K562 (cell line): ENCODE results near the gene C17orf114.
A peak's percentile ranks its signal among the peaks of the same experiment; 100 is the strongest.

ENCODE experiments used
- COPS2 ChIP-seq: fragments of 450-650 bp; conservative IDR thresholded peaks from 2 replicates; pipeline ENCODE4 v1.6.1; 2016; ENCODE audit warnings: mild to moderate bottlenecking, moderate library complexity
- GABPB1 ChIP-seq: sonication (generic); formaldehyde crosslinking; IDR thresholded peaks from 2 replicates; pipeline ENCODE4 v1.8.0; 2022; ENCODE audit warnings: mild to moderate bottlenecking, missing genetic modification reagents
- MXI1 ChIP-seq: IDR thresholded peaks from 2 replicates; pipeline ENCODE4 v1.6.1; 2011; ENCODE audit warnings: low read depth, mild to moderate bottlenecking, improper control_type of control experiment, low read length
- RB1 ChIP-seq: fragments of 450-650 bp; IDR thresholded peaks from 2 replicates; pipeline ENCODE4 v1.6.1; 2017; ENCODE audit warnings: low read depth, mild to moderate bottlenecking
- U2AF2 ChIP-seq: fragments of 200-400 bp; formaldehyde crosslinking; optimal IDR thresholded peaks from 2 replicates; pipeline ENCODE3; 2017; ENCODE audit warnings: low read depth, mild to moderate bottlenecking, low read length
- ZNF699 ChIP-seq: fragments of 250-450 bp; sonication (Bioruptor Pico); IDR thresholded peaks from 2 replicates; pipeline ENCODE4 v1.8.0; 2021; ENCODE audit warnings: mild to moderate bottlenecking, moderate library complexity; ENCODE audit not compliant: insufficient replicate concordance
- TF ChIP-seq, protein P1 (sequence below): fragments of 200-600 bp; sonication (generic); IDR thresholded peaks from one replicate; pipeline ENCODE4 v1.6.1; 2012; ENCODE audit warnings: mild to moderate bottlenecking, low read depth, low read length, inconsistent platforms
- TF ChIP-seq, protein P2 (sequence below): sonication (generic); formaldehyde crosslinking; IDR thresholded peaks from 2 replicates; pipeline ENCODE4 v1.8.0; 2022; ENCODE audit warnings: mild to moderate bottlenecking, missing genetic modification reagents
- TF ChIP-seq, protein P3 (sequence below), 2 experiments: fragments of 200-800 bp in 1 of 2; sonication (Bioruptor generic) in 1 of 2; sonication (generic) in 1 of 2; formaldehyde crosslinking in 1 of 2; IDR thresholded peaks in 1 of 2; conservative IDR thresholded peaks in 1 of 2; 2 replicates each; pipeline versions ENCODE4 v1.5.0 to v1.6.1; 2016 to 2020; ENCODE audit warnings: missing compliant biosample characterization in 1 of 2, missing genetic modification characterization in 1 of 2, missing genetic modification reagents in 1 of 2
- TF ChIP-seq, protein P4 (sequence below): sonication (generic); formaldehyde crosslinking; IDR thresholded peaks from 2 replicates; pipeline ENCODE4 v1.9.0; 2022; ENCODE audit warnings: mild to moderate bottlenecking, missing genetic modification reagents

The C17orf114 gene

DNA sequence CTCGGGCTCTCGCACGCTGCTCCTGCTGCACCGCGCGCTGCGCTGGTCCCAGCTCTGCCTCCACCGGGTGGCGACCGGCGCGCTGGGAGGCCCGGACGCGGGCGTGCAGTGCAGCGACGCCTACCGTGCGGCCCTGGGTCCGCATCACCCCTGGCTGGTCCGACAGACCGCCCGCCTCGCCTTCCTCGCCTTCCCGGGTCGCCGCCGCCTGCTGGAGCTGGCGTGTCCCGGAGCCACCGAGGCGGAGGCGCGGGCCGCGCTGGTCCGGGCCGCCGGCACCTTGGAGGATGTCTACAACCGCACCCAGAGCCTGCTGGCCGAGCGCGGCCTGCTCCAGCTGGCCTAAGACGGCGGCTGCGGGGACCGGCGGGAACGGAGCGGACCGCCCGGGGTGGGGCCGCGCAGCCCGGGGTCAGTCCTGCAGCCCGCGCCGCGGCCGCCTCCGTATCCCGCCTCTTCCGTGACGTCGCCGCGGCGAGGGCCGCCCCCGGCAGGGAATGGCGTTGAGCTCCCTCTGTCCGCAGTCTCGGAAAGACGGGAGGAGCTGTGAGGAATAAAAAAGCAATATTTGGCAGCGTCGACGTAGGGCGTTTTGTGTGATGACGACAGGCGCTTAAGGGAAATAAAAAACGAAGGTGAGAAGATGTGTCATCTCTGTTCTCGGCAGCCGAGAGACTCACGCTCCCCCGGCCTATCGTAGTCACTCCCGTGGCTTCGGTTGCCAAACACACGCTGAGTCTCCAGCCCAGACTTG, 12.0 kb downstream of the C17orf114 start (continued):
- TF ChIP-seq MXI1 (no peak; the same call in 1 of the 2 replicates), U2AF2 (no peak), RB1 (peak; percentile 85; the same call in 1 of the 2 replicates), COPS2 (no peak), GABPB1 (CRISPR knock-in tag) (peak; percentile 87), ZNF699 (CRISPR knock-in tag) (no peak)
- TF ChIP-seq, protein P1, sequence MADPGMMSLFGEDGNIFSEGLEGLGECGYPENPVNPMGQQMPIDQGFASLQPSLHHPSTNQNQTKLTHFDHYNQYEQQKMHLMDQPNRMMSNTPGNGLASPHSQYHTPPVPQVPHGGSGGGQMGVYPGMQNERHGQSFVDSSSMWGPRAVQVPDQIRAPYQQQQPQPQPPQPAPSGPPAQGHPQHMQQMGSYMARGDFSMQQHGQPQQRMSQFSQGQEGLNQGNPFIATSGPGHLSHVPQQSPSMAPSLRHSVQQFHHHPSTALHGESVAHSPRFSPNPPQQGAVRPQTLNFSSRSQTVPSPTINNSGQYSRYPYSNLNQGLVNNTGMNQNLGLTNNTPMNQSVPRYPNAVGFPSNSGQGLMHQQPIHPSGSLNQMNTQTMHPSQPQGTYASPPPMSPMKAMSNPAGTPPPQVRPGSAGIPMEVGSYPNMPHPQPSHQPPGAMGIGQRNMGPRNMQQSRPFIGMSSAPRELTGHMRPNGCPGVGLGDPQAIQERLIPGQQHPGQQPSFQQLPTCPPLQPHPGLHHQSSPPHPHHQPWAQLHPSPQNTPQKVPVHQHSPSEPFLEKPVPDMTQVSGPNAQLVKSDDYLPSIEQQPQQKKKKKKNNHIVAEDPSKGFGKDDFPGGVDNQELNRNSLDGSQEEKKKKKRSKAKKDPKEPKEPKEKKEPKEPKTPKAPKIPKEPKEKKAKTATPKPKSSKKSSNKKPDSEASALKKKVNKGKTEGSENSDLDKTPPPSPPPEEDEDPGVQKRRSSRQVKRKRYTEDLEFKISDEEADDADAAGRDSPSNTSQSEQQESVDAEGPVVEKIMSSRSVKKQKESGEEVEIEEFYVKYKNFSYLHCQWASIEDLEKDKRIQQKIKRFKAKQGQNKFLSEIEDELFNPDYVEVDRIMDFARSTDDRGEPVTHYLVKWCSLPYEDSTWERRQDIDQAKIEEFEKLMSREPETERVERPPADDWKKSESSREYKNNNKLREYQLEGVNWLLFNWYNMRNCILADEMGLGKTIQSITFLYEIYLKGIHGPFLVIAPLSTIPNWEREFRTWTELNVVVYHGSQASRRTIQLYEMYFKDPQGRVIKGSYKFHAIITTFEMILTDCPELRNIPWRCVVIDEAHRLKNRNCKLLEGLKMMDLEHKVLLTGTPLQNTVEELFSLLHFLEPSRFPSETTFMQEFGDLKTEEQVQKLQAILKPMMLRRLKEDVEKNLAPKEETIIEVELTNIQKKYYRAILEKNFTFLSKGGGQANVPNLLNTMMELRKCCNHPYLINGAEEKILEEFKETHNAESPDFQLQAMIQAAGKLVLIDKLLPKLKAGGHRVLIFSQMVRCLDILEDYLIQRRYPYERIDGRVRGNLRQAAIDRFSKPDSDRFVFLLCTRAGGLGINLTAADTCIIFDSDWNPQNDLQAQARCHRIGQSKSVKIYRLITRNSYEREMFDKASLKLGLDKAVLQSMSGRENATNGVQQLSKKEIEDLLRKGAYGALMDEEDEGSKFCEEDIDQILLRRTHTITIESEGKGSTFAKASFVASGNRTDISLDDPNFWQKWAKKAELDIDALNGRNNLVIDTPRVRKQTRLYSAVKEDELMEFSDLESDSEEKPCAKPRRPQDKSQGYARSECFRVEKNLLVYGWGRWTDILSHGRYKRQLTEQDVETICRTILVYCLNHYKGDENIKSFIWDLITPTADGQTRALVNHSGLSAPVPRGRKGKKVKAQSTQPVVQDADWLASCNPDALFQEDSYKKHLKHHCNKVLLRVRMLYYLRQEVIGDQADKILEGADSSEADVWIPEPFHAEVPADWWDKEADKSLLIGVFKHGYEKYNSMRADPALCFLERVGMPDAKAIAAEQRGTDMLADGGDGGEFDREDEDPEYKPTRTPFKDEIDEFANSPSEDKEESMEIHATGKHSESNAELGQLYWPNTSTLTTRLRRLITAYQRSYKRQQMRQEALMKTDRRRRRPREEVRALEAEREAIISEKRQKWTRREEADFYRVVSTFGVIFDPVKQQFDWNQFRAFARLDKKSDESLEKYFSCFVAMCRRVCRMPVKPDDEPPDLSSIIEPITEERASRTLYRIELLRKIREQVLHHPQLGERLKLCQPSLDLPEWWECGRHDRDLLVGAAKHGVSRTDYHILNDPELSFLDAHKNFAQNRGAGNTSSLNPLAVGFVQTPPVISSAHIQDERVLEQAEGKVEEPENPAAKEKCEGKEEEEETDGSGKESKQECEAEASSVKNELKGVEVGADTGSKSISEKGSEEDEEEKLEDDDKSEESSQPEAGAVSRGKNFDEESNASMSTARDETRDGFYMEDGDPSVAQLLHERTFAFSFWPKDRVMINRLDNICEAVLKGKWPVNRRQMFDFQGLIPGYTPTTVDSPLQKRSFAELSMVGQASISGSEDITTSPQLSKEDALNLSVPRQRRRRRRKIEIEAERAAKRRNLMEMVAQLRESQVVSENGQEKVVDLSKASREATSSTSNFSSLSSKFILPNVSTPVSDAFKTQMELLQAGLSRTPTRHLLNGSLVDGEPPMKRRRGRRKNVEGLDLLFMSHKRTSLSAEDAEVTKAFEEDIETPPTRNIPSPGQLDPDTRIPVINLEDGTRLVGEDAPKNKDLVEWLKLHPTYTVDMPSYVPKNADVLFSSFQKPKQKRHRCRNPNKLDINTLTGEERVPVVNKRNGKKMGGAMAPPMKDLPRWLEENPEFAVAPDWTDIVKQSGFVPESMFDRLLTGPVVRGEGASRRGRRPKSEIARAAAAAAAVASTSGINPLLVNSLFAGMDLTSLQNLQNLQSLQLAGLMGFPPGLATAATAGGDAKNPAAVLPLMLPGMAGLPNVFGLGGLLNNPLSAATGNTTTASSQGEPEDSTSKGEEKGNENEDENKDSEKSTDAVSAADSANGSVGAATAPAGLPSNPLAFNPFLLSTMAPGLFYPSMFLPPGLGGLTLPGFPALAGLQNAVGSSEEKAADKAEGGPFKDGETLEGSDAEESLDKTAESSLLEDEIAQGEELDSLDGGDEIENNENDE = no peak
- TF ChIP-seq, protein P2, sequence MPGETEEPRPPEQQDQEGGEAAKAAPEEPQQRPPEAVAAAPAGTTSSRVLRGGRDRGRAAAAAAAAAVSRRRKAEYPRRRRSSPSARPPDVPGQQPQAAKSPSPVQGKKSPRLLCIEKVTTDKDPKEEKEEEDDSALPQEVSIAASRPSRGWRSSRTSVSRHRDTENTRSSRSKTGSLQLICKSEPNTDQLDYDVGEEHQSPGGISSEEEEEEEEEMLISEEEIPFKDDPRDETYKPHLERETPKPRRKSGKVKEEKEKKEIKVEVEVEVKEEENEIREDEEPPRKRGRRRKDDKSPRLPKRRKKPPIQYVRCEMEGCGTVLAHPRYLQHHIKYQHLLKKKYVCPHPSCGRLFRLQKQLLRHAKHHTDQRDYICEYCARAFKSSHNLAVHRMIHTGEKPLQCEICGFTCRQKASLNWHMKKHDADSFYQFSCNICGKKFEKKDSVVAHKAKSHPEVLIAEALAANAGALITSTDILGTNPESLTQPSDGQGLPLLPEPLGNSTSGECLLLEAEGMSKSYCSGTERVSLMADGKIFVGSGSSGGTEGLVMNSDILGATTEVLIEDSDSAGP (CRISPR knock-in tag) = peak; percentile 49; the same call in 1 of the 2 replicates
- TF ChIP-seq, protein P3, sequence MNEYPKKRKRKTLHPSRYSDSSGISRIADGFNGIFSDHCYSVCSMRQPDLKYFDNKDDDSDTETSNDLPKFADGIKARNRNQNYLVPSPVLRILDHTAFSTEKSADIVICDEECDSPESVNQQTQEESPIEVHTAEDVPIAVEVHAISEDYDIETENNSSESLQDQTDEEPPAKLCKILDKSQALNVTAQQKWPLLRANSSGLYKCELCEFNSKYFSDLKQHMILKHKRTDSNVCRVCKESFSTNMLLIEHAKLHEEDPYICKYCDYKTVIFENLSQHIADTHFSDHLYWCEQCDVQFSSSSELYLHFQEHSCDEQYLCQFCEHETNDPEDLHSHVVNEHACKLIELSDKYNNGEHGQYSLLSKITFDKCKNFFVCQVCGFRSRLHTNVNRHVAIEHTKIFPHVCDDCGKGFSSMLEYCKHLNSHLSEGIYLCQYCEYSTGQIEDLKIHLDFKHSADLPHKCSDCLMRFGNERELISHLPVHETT (CRISPR knock-in tag; conservative IDR thresholded peaks at IDR 0.05 in 1 of 2, IDR thresholded peaks at IDR 0.05 in 1 of 2) = peak in 1 of 2 experiments; percentile 96; a peak in 2 of 4 replicates
- TF ChIP-seq, protein P4, sequence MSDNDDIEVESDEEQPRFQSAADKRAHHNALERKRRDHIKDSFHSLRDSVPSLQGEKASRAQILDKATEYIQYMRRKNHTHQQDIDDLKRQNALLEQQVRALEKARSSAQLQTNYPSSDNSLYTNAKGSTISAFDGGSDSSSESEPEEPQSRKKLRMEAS (CRISPR knock-in tag) = peak; percentile 90
